K562 (cell line): Measurements from ENCODE around the gene S100A6. TPM values are rescaled to one million over a fixed set of nuclear protein-coding genes. Genes with fewer than 3 reads are reported as not detected.

Experiments used
- EHMT2 ChIP-seq: fragments of 450-650 bp; IDR thresholded peaks from 2 replicates; pipeline ENCODE4 v1.6.1; 2018; ENCODE audit warnings: antibody characterized with exemption
- ZBTB17 ChIP-seq: fragments of 450-650 bp; formaldehyde crosslinking; IDR thresholded peaks from 2 replicates; pipeline ENCODE4 v1.4.0; 2020; ENCODE audit warnings: mild to moderate bottlenecking
- polyA plus RNA-seq, 8 experiments: library from polyadenylated mRNA; depleted of rRNA in 4 of 8; stranded (reverse) in 5 of 8; unstranded in 3 of 8; fragments of >200 nt; fragmentation: Nextera tagmentation in 2 of 8; fragmentation: Illumina TruSeq in 1 of 8; extraction: Ambion mirVana in 2 of 8; extraction: Trizol in 1 of 8; gene quantifications; 2 replicates each; pipeline versions ENCODE4 v1.2.1 to v1.2.3, GENCODE V29; 2011 to 2014; ENCODE audit warnings: inconsistent platforms in 1 of 8, missing spikeins in 1 of 8
- total RNA-seq, 7 experiments: library from RNA; depleted of rRNA in 6 of 7; stranded (reverse); fragments of >200 nt in 6 of 7; fragmentation: Illumina TruSeq in 2 of 7; extraction: Trizol in 2 of 7; gene quantifications; 2 replicates each; pipeline versions ENCODE4 v1.2.1 to v1.2.3, GENCODE V29; 2011 to 2021; ENCODE audit warnings: low replicate concordance in 1 of 7
- TF ChIP-seq, protein P1 (sequence below): sonication (generic); formaldehyde crosslinking; IDR thresholded peaks from 2 replicates; pipeline ENCODE4 v1.8.0; 2023; ENCODE audit warnings: missing genetic modification reagents, mild to moderate bottlenecking, borderline replicate concordance
- TF ChIP-seq, protein P2 (sequence below), 3 experiments: IDR thresholded peaks in 2 of 3; conservative IDR thresholded peaks in 1 of 3; 2 replicates each; pipeline ENCODE4 v1.5.1; 2011 to 2012; ENCODE audit warnings: low read length in 3 of 3, mild to moderate bottlenecking in 3 of 3, control low read depth in 2 of 3, improper control_type of control experiment in 1 of 3, inconsistent platforms in 1 of 3, low read depth in 1 of 3, mixed read lengths in 1 of 3, moderate library complexity in 1 of 3; ENCODE audit not compliant: insufficient read depth in 2 of 3

S100A6 gene
- total and polyA plus RNA-seq, 9 of the 15 experiments (the other 6 are each of a cell fraction or from before 2014, with no cell fraction given), result 9.8 to 66.5 (median 23.2) TPM

DNA sequence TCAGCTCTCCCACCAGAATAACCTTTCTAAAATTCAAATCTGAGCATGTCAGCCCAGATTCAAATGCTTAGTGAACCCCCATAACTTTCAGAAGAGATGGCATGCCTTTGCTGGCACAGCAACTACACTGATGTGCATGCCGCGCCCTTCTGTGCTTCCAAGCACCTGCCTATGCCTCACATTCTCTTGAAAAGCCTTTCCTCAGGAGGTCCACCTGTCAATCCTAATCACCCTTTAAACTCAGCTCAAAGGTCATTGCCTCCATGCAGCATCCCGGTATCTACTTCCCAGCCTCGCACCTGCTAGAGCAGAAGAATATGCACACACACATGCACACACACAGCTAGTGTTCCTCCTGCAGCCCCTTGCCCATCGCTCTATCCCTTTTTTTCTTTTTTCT is 35.1 kb upstream of the S100A6 start (continued):
- TF ChIP-seq, protein P1, sequence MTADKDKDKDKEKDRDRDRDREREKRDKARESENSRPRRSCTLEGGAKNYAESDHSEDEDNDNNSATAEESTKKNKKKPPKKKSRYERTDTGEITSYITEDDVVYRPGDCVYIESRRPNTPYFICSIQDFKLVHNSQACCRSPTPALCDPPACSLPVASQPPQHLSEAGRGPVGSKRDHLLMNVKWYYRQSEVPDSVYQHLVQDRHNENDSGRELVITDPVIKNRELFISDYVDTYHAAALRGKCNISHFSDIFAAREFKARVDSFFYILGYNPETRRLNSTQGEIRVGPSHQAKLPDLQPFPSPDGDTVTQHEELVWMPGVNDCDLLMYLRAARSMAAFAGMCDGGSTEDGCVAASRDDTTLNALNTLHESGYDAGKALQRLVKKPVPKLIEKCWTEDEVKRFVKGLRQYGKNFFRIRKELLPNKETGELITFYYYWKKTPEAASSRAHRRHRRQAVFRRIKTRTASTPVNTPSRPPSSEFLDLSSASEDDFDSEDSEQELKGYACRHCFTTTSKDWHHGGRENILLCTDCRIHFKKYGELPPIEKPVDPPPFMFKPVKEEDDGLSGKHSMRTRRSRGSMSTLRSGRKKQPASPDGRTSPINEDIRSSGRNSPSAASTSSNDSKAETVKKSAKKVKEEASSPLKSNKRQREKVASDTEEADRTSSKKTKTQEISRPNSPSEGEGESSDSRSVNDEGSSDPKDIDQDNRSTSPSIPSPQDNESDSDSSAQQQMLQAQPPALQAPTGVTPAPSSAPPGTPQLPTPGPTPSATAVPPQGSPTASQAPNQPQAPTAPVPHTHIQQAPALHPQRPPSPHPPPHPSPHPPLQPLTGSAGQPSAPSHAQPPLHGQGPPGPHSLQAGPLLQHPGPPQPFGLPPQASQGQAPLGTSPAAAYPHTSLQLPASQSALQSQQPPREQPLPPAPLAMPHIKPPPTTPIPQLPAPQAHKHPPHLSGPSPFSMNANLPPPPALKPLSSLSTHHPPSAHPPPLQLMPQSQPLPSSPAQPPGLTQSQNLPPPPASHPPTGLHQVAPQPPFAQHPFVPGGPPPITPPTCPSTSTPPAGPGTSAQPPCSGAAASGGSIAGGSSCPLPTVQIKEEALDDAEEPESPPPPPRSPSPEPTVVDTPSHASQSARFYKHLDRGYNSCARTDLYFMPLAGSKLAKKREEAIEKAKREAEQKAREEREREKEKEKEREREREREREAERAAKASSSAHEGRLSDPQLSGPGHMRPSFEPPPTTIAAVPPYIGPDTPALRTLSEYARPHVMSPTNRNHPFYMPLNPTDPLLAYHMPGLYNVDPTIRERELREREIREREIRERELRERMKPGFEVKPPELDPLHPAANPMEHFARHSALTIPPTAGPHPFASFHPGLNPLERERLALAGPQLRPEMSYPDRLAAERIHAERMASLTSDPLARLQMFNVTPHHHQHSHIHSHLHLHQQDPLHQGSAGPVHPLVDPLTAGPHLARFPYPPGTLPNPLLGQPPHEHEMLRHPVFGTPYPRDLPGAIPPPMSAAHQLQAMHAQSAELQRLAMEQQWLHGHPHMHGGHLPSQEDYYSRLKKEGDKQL (CRISPR knock-in tag), result no peak
- TF ChIP-seq EHMT2 (no peak), ZBTB17 (CRISPR knock-in tag) (no peak)
- TF ChIP-seq, protein P2, sequence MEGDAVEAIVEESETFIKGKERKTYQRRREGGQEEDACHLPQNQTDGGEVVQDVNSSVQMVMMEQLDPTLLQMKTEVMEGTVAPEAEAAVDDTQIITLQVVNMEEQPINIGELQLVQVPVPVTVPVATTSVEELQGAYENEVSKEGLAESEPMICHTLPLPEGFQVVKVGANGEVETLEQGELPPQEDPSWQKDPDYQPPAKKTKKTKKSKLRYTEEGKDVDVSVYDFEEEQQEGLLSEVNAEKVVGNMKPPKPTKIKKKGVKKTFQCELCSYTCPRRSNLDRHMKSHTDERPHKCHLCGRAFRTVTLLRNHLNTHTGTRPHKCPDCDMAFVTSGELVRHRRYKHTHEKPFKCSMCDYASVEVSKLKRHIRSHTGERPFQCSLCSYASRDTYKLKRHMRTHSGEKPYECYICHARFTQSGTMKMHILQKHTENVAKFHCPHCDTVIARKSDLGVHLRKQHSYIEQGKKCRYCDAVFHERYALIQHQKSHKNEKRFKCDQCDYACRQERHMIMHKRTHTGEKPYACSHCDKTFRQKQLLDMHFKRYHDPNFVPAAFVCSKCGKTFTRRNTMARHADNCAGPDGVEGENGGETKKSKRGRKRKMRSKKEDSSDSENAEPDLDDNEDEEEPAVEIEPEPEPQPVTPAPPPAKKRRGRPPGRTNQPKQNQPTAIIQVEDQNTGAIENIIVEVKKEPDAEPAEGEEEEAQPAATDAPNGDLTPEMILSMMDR (IDR thresholded peaks at IDR 0.05 in 2 of 3, conservative IDR thresholded peaks at IDR 0.05 in 1 of 3; ENCODE audit: insufficient read depth in 2 of 3, low read depth in 1 of 3, low read length in 3 of 3), result no peak
